LNCaP clone FGC (cell line): ENCODE results near the gene ALPI.
"Not testable (repeated sequence)": the region's sequence is repeated elsewhere in the genome, so short reads cannot be mapped to it uniquely, and the experiment has no call there.

ENCODE experiments used
- DNase-seq: peaks from one replicate; pipeline ENCODE4 v3.0.0-alpha.2; 2011; ENCODE audit warnings: low read depth
- H3K4me3 ChIP-seq: 2 replicates; pipeline ENCODE4 v1.5.1; 2011; ENCODE audit warnings: mild to moderate bottlenecking, low read depth, low read length, control low read depth
- CTCF ChIP-seq: IDR thresholded peaks from 2 replicates; pipeline ENCODE4 v1.5.1; 2012; ENCODE audit warnings: mild to moderate bottlenecking; ENCODE audit not compliant: control insufficient read depth, insufficient read depth; ENCODE audit errors: extremely low read depth

Gene ALPI

GRCh38 chr2:232455426-232456255 lies at the start of gene ALPI:
Gene ALPI (plus strand): TSS chr2:232456153. CDS start chr2:232456200, 47 bp downstream.
- TF ChIP-seq CTCF = no peak
- H3K4me3 ChIP-seq = no peak within 1 kb of the TSS
- no peak for DNase-seq

- no peak for DNase-seq
- TF ChIP-seq CTCF = no peak
- no peak within 1 kb of the TSS for H3K4me3 ChIP-seq
These were observed 49.2 kb upstream of the ALPI start, which contains the start of gene ALPG for GRCh38 chr2:232406556-232407310. Gene ALPG (plus strand): TSS chr2:232406844. CDS start chr2:232406895, 51 bp downstream.

- not testable (repeated sequence) for DNase-seq, H3K4me3 ChIP-seq
These were observed 48.4 kb upstream of the ALPI start for GRCh38 chr2:232407428-232408150.

- DNase-seq, H3K4me3 ChIP-seq: not testable (repeated sequence)
These were observed 47.7 kb upstream of the ALPI start for GRCh38 chr2:232408269-232408668.

- DNase-seq = not testable (repeated sequence)
These were observed 46.3 kb upstream of the ALPI start for GRCh38 chr2:232409617-232410016.

GRCh38 chr2:232410238-232410900 lies 45.6 kb upstream of the ALPI start:
- DNase-seq = no peak
- TF ChIP-seq CTCF = no peak
- no peak overlapping the region for H3K4me3 ChIP-seq

More at GRCh38 chr2:232409617-232410016, 46.3 kb upstream of the ALPI start:
- H3K4me3 ChIP-seq = not testable (repeated sequence)

- no peak for DNase-seq
These were observed 43.9 kb upstream of the ALPI start for GRCh38 chr2:232411901-232412629.

More at GRCh38 chr2:232411901-232412629, 43.9 kb upstream of the ALPI start:
- H3K4me3 ChIP-seq = no peak overlapping the region
- no peak for TF ChIP-seq CTCF
